Measurements from ENCODE around the gene LINC00305.

The LINC00305 gene

DNA sequence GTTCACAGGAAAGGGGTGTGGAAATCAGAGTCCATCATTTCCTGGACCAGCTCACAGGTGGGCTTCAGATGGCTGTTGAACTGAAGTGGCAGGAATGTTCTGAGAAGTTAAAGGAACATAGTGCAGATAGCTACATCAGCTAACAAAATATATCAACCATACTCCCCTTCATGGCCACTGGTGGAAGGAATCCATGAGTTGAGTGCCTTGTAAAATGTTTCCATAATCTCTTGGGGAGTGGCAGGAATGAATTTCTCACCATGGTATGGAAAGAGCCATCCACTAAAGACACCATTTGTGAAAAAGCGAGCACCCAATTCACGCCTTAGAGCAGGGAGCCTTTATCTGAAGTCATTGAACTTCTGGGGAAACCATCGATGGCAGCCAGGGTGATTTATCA lies at the start of gene LINC00305:
Gene LINC00305 (minus strand): TSS at position 101 of the 400 bp plus-strand sequence.
- no peak for DNase-seq

DNA sequence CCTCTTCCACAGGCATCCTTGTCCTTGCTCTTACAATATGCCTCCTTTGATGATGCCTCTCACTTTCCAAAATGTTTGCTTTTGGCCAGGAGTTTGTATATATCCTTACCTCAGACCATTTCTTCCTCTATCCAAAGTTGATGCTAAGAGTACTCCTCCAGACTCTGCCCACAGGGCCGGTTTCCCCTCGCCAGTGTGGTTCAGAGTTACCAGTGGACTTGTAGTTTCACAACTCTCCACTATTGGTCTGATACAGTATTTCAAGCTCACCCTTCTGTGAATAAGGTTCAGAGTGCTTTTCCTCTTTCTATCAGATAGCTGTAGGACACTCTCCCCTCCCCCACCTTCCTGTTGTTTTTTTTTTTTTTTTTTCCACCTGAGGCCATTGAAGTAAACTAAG lies 42.2 kb upstream of the LINC00305 start:
- DNase-seq, result no peak

DNA sequence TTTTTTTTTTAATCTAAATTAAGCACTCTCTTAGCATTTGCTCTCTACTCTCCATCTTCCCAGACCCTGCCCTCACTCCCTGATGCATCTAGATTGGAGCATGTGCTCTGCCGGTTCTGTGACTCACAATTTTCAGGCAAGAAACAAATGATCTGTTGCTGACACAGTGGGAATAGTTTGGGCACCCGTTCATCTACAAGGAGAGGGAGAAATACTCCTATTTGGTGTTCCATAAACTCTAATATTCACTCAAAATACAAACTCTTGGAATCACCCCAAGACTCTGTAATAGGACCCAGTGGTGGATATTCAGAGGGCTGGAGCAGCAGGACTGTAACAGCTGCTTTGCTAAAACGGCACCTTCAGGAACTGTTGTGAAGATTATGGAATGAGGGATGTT lies 37.1 kb upstream of the LINC00305 start:
- DNase-seq, result no peak

DNA sequence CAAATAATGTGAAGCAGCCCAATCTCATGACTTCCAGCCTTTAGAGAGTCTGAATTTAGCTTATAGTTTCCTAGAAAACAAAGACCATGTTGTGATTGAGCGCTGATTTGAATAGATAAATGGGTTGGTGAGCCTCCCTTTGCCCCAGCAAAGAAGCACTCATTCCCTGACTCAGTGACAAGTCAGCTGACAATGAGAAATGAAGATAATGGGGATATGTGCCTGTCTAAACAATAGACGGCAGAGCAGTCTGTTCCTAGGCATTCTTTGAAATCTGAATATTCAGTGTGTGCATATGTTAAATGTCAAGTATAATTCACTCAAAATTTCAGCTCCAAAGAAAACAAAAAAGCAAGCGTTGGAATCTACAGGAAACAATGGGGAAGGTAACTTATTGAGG lies 34.8 kb upstream of the LINC00305 start:
- no peak for DNase-seq

DNA sequence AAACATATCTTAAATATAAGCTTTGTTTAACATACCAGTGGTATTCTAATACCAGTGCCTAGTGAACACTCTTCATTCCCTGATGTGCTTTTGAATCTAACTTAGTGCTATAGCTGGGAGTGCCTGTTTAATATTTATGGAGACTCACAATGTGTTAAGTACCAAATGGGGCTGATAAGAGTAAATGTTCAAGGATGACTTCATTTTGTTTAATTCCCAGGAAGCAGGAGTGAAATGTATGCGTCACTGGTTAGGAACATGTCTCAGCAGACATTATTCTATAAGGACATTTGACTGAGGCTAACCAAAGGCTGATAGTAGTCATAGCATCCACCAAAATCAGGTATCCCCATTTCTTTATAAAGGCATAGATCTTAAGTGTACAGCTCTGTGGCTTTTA lies 31.7 kb upstream of the LINC00305 start:
- DNase-seq, result no peak

DNA sequence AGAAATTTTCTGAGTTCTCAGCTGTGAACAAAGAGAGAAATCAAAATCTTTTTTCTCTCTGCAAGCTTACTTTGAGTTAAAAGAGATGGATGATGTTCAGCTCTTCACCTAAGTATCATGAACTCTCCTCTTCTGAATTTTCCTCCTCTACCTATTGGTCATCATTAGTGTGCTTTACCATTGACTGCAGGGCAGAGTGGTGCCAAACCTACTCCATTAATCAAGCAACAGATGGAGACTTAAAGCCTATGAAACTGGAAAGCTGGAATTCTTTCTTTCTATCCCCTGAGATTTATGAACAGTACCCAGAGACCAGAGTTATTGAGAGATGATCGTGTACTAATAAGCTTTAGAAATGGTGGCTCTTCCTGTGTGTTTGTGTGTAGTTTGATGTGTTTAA lies 31.3 kb upstream of the LINC00305 start:
- DNase-seq, result no peak

DNA sequence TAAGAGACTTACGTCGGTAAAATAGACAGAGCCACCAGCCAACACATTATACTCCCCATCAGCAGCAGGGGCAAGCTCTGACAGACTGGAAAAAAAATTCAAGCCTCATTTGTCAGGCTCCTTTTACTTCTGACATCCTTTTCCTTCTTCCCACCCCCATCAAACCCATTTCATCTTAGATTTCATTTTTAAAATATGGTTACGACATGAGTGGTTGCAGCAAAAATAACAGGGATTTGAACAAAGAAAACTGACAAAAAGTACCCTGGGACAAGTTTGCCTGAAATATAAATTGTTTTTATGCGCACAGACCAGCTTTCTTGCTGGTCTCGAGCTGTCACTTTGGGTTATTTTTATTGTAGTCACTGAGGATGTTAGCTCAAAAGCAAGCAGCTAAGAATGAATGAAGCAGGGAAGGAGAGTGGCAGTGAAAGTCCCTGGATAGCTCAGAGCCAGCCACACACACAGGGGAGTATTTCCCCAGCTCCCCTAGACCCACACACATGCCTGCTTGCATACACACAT lies 30.7 kb upstream of the LINC00305 start:
- no peak for DNase-seq

- no peak for DNase-seq
Measured at GRCh38 chr18:64178860-64179259, 30.0 kb upstream of the LINC00305 start.

DNA sequence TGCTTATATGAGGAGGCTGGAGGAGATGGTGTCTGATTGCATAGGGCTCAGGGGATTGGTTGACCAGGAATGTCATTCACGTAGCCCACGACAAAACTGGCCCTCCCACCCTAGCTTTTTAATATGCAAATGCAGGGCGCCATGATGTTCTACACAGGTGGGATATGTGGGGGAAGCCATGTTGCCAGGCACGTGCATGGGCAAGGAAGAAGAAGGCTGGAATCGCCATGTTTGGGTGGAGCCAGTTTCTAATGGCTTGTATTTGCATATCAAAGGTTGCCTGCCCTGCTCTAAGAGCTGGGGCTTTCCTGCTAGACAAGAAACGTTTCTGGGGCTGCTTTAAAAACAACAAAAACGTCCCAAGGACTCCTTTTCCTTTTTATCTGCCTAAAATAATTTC lies 26.5 kb upstream of the LINC00305 start:
- no peak for DNase-seq

DNA sequence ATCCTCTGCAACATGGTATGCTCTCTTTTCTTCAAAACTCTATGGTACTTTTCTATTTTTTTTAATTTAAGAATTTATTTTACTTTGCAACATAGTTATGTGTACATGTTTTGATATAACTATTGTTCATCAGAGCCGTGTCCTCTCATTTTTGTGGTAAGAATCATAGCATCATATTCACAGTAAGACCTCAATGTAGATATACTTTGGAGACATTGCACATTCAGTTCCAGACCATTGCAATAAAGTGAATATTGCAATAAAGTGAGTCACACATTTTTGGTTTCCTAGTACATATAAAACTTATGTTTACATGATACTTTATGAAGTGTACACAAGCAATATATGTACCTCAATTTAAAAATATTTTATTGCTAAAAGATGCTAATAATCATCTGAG lies 22.7 kb upstream of the LINC00305 start:
- DNase-seq, result no peak

- no peak for DNase-seq
Measured at GRCh38 chr18:64167408-64167925, 18.6 kb upstream of the LINC00305 start.

GRCh38 chr18:64165906-64166305 lies 17.0 kb upstream of the LINC00305 start:
- DNase-seq, result no peak

DNA sequence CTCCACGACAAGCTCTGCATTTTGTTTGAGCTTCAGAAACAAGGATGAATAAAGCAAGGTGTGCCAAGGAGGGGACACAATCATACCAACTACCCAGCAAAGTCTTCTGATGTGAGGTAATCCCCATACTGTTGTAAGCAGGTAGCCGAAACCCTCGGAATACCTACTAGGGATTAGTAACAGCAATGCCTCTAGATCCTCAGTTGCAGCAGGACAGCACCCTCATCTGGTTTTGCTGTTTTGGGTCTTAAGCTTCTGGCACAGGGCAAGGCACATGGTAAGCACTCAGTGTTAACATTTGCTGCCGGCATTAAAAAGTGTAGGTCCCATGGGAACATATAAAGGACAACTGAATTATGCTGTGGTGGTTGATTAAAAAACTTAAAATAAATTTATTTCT lies 16.0 kb upstream of the LINC00305 start:
- DNase-seq, result no peak

- peak; percentile 2 to 41 for DNase-seq
Measured at GRCh38 chr18:64149916-64150438, 1.1 kb upstream of the LINC00305 start.

- DNase-seq, result no peak
Measured at GRCh38 chr18:64142904-64143303, 6.0 kb downstream of the LINC00305 start.

DNA sequence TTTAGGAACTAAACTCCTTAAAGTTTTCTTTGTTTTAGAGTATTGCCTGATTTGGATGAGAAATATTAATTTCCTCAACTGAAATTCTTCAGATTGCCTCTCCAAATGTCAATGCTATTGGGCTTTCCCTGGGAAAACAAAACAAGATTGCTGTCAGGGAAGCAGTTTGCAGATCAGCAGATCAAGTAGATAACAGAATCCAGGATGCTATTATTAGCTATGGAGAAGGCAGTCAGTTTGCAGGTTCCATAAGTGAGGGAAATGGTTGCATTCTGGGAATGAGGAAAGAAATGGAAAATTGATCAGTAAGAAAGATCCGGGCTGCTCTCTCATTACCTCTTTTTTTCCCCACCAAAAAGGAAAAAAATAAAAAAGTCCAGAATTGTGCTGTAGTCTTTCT lies 11.0 kb downstream of the LINC00305 start:
- no peak for DNase-seq

DNA sequence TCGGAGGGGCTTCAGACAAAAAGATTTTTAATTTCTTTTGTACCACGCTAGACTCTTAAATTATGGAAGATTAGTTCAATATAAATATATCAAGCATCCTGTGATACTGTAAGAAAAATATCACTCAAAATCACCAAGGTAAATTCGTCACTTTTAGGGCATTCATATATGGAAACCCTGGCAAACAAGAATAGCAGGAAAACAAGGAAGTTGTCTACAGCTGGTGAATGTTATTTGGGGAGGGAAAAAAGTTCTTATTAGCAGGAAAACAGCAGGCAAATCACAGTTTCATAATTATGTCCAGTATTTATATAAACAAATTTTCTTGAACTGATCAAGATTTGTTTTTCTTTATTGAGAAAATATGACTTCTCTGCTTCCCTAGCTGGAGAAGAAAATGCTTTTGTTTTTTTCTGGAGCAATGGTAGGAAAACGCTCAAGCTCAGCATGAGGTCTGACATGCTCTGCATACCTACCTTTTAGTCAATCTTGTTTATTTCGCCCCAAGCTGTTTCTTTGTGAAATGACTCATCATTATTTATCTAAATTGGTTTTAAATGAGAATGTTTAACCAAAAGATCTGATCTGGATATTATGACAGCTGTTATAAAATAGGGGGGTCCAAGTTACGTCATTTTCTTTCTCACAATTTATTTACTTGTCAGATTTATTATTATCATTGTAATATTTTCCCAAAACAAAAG lies 14.7 kb downstream of the LINC00305 start:
- DNase-seq, result no peak

GRCh38 chr18:64132871-64133270 lies 16.0 kb downstream of the LINC00305 start:
- no peak for DNase-seq

- no peak for DNase-seq
Measured at GRCh38 chr18:64131314-64131713, 17.6 kb downstream of the LINC00305 start.

DNA sequence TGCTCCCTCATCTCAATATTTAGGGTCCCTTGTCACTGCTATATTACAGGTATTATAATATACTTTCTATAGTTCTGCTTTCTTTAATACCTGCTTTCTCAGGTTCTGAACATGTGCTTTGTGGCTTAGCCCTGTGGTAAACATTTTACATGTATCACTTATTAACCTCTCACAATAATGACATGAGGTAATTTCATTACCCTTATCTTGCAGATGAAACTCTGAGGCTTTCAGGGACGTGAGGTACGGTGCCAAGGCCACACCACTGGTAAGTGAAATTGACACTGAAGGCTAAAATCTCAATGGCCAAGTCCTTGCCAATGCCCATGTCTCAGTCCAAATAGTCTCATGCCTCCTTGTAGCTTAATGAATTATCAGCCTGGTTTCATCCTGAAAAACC lies 21.7 kb downstream of the LINC00305 start:
- no peak for DNase-seq

DNA sequence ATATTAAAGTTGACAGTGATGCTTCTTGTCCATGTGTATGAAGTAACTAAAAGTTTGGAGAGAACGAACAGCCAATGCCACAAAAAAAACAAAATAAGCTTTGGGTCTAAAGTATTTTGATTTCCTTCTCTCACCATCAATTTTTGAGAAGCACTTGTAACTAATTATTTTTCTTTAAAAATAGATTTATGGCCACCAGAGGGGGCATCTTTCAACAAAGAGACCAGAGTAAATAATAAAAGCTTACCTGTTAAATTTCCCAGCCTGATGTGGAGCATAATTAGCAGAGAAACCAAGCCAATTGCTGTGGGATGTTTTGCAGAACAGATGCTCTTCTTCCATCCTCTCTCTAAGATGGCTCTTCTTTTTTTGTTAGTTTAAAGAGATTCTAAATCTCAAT lies 29.0 kb downstream of the LINC00305 start:
- DNase-seq, result peak in 1 of 2 experiments; percentile 30

DNA sequence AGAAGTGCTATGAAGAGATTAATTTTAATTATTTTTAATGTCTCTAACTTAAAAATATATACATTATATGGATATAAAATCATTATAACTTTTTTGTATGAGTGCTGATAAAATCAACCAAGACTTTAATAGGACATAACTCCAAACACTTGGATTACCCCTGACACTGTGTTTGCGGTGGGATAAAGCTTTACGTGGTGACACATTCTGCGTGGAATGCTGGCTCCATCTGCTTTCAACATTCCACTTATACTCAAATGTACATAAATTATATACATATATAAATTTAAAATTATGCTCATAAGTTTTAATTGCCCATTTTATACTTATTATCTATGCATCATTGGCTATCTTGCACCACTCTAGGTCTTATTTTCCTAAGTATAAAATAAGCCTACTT lies 30.5 kb downstream of the LINC00305 start:
- no peak for DNase-seq

DNA sequence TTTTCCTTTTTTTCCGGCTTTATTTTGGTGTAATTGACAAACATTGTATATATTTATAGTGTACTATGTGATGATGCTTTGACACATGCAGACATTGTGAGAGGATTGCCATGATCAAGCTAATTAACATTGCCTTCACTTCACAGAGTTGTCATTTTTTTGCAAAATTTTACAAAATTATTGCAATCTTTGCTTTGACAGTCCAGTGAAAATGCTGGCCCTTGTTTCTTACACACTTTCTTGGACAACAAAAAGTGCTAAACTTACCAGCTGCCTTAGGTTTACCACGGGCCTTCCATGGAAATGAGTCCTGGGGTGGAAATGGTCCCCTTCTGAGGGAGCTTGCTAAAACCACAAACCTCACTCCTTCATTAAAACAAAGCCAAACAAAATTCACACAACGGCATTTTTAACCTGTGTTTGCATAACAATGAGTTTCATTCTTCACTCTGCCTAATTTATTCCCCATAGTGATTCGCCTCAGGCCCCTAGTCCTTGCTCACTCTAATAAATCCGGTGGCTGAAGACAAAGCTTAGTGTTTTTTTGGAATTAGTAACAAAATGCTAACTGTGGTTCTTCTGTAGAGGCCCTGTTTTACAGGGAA lies 32.2 kb downstream of the LINC00305 start:
- DNase-seq, result no peak

GRCh38 chr18:64115881-64116280 lies 33.0 kb downstream of the LINC00305 start:
- no peak for DNase-seq
